GM12872 (cell line): Measurements from ENCODE around the gene SH3PXD2A.

ENCODE experiments used
- CTCF ChIP-seq: IDR thresholded peaks from 3 replicates; pipeline ENCODE4 v1.5.1; 2011; ENCODE audit warnings: low read depth, mild to moderate bottlenecking, low read length, moderate library complexity; ENCODE audit not compliant: insufficient read depth

Gene SH3PXD2A

GRCh38 chr10:103765981-103766380 lies 89.4 kb downstream of the SH3PXD2A start:
- no peak for TF ChIP-seq CTCF

GRCh38 chr10:103765168-103765567 lies 90.2 kb downstream of the SH3PXD2A start:
- TF ChIP-seq CTCF, result no peak

DNA sequence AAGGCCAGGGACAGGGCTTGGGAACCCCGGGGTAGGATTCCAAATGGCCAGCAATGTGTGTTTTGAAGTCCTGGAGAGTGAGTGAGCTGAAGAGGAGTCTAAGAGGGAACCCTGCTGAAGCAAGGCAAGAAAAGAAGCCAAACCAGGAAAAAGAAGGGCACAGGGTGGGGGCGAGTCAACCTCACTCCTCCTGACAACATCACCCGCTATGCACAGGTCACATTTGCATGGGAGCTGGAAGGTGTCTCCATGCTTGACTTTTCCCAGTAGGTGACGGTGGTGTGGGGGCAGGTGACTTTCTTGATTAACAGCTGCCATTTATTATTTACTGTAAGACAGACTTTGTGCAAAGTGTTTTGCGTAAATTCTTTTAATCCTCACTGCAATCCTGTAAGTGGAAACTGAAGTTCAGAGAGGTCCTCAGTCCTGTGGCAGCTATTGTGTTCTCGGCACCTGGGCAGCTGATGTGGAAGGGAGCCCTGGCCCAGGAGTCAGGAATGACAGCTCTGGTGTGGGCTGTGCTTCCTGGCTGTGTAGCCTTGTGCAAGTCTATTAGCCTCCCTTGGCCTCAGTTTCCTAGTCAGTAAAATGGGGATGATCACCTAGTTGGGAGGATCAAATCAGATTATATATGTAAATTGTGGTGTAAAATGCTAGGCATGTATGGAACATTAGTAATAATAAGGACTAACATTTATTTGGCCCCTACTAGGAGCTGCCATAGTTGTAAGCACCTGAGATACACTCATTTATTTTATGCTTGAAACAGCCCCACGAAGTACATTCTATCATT lies 90.9 kb downstream of the SH3PXD2A start:
- no peak for TF ChIP-seq CTCF

GRCh38 chr10:103763374-103764202 lies 91.8 kb downstream of the SH3PXD2A start:
- TF ChIP-seq CTCF, result no peak

DNA sequence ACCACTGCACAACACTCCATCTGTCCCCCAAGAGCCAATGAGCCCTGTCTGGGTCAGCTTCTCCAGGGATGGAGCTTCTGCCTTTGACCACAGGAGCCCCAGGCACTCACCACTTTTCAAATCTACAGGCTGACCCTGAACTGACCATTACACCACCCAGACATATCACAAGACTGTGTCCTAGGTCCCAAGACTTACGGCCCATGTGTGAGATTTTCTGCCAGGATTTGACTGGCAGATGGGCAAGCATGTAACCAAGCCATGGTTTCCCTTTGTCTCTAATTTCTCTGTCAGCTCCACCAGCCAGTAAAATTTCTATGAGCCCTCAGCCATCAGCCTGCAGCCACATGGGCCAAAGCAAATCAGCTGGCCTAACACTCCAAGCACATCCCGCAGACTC lies 92.5 kb downstream of the SH3PXD2A start:
- no peak for TF ChIP-seq CTCF

DNA sequence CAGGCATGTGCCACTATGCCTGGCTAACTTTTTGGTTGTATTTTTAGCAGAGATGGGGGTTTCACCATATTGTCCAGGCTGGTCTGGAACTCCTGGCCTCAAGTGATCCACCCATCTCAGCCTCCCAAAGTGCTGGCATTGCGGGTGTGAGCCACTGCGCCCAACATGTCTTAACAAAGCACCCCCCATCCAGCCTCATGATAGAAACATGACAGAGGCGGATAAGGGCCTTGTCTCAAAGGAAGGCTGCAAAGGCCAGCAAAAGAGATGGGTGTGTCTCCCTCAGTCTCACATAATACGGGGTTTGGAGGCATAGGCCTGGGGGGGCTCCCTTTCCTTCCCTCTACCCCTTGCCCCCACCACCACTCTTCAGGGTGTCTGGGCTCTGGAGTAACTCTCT lies 93.2 kb downstream of the SH3PXD2A start:
- TF ChIP-seq CTCF, result no peak

DNA sequence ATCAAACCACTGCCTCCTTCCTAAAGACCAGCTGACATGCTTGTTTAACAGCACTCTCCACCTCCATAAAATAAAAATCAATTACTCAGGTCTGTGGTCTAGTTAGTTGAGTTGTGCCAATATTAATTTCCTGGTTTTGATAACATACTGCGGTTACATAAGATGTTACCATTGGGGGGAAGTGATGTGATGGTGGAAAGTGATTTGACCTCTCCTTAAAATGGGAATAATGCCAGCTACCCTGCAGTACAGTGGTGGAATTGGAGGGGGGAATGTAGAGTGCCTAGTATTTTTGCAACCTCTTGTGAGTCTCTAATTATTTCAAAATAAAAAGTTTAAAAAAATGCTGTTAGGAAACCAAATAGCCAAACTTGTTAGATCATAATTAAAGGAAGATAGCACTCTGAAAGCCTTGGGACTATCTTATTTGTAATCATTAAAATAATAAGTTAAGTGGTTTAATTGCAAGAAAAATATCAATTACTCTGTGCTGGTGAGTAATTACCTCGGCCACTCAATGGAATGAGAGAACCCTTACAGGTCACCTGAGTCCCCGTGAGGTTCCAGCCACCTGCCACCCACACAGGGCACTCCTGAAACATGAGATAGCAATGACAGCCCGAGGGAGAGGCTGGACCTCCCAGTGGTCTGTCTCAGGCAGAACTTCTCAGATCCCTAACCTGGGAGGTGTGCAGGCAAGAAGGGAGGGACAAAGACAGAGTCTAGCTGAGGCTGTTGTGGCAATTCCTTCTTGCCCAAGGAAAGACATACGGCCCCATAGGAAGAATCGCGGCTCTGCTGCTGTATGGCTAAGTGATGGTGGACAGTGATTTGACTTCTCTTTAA lies 94.1 kb downstream of the SH3PXD2A start:
- no peak for TF ChIP-seq CTCF
